NCI-H524 treated with DMSO at 0.1 percent for 48 hours (cell line): Measurements from ENCODE around the gene GPR37L1.

Source experiments
- DNase-seq: peaks from one replicate; lab custom pipeline; 2025; lab: John Stamatoyannopoulos, UW

Gene GPR37L1, protein sequence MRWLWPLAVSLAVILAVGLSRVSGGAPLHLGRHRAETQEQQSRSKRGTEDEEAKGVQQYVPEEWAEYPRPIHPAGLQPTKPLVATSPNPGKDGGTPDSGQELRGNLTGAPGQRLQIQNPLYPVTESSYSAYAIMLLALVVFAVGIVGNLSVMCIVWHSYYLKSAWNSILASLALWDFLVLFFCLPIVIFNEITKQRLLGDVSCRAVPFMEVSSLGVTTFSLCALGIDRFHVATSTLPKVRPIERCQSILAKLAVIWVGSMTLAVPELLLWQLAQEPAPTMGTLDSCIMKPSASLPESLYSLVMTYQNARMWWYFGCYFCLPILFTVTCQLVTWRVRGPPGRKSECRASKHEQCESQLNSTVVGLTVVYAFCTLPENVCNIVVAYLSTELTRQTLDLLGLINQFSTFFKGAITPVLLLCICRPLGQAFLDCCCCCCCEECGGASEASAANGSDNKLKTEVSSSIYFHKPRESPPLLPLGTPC

DNA sequence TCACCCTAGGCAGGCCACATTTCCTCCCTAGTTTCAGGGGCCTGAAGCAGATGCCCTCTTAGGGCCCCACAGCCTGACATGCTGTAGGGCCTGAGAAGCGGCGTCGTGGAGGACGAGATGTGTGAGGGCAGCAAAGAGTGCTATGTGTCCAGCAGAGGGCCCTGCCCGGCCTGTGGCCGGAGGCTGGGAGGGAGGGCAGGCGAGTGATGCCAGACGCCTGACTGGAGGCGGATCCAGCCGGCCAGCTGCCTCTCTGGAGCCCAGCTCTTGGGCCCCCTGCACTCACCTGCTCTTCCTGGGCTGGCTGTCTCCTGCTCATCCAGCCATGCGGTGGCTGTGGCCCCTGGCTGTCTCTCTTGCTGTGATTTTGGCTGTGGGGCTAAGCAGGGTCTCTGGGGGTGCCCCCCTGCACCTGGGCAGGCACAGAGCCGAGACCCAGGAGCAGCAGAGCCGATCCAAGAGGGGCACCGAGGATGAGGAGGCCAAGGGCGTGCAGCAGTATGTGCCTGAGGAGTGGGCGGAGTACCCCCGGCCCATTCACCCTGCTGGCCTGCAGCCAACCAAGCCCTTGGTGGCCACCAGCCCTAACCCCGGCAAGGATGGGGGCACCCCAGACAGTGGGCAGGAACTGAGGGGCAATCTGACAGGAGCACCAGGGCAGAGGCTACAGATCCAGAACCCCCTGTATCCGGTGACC is at the start of gene GPR37L1:
TSS of gene GPR37L1 (plus strand) at position 279 of the 697 bp plus-strand sequence. CDS start at position 326, 47 bp downstream.
- no peak for DNase-seq

DNA sequence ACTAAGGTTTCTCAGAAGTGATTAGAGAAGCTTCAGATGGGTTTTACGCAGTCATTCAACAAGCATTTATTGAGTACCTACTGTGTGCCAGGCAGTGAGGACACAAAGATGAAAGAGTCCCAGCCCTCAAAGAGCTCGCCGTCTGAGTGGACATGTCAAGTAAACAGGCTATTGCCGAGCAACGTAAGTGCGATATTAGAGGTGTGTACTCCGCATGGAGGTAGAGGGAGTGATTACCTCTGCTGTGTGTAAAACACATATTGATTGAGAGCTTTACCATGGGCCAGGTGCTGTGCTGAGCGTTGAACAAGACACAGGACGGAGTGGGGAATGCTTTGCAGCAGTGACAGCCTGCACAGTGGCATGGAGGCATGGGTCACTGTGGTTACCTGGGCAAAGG is 49.5 kb upstream of the GPR37L1 start:
- DNase-seq, result no peak

DNA sequence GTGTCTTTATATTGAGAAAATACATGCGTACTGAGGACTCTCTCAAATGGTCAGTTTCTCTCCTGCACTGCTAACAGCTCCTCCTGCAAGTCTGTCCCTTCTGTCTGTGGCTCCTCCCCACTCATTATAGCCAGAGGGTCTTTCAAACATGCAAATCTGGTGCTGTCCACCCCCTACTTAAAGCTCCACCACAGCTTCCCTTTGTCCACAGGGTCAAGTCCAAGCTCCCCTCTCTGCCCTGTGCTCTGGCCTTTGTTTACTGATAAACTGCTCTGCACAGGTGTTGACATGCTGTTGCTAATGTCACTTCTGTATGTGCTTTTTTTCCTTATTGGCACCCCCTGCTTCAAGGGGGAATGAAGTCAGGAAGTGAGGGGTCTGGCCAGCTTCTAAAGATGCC is 47.7 kb upstream of the GPR37L1 start:
- DNase-seq, result no peak

DNA sequence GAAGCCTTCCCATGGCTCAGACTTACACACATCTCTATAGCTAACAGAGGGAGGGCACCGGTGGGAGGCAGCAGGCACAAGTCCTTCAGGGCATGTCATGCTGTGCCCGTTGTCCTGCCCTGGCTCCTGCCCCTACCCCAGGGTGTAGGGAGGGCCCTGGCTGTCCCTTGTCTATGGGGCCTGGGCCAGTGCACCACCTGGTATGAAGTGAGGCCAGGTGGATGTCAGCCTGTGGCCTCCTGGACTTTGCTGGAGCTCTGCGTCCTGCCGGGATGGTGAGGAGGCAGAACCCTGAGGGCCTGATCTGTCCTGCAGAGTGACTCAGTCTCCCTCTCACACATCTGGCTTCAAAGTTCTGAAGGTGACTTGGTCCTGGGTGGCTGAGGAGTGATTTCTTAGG is 47.3 kb upstream of the GPR37L1 start:
- DNase-seq, result no peak

DNA sequence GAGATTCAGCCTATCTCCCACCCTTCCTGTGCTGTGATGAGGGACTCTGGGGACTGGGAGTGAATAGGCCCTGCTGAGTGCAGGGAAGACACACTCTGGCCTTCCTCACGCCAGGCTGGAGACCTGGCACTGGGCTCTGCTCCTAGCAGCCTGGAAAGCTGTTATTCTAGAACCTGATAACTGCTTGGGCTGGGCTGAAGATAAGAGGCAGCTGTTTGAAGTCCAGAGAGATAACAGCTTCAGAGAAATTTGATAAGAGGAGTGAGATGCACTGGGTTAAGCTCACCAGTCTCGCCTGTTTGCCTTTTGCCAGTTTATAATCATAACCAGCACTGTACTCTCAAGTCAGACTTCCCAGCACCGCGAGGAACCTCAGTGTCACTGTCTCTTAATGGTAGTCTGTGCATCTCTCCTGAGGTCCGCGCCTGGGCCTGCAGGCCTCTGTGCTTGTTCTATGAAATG is 46.6 kb upstream of the GPR37L1 start:
- no peak for DNase-seq

DNA sequence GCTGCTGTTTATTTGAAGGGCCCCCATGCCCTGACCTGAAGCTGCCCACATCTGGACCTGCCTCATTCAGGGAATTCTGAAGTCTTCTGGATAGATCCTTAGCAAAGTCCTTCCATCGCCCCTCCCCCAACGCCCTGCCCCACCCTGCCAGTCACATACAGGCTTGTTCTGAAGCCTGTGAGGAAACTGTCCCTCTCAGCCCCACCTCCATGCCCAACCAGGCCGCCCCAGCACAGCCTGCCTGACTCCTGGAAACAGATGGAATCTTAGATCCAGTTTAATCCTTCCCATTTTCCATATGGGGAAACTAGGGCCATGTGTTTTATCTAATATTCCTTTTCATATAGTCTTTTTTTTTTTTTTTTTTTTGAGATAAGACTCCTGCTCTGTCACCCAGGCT is 44.5 kb upstream of the GPR37L1 start:
- peak; percentile 55 for DNase-seq

DNA sequence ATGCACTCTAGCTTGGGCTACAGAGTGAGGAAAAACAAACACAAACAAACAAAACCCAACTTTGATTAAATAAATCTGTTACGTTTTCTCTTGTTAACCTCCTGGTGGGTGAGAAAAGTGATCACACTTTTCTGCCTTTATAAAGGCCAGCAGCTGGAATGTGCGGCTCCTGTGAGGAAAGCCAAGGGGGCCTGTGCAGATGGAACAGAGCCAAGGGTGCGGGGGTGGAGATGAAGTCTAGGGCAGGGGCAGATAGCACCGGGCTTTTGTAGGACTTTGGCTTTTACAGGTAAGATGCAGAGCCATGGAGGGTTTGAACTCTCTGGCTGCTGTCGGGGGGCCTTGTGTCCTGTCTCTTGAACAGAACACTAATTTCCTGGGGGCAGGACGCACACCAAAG is 40.7 kb upstream of the GPR37L1 start:
- DNase-seq, result no peak

DNA sequence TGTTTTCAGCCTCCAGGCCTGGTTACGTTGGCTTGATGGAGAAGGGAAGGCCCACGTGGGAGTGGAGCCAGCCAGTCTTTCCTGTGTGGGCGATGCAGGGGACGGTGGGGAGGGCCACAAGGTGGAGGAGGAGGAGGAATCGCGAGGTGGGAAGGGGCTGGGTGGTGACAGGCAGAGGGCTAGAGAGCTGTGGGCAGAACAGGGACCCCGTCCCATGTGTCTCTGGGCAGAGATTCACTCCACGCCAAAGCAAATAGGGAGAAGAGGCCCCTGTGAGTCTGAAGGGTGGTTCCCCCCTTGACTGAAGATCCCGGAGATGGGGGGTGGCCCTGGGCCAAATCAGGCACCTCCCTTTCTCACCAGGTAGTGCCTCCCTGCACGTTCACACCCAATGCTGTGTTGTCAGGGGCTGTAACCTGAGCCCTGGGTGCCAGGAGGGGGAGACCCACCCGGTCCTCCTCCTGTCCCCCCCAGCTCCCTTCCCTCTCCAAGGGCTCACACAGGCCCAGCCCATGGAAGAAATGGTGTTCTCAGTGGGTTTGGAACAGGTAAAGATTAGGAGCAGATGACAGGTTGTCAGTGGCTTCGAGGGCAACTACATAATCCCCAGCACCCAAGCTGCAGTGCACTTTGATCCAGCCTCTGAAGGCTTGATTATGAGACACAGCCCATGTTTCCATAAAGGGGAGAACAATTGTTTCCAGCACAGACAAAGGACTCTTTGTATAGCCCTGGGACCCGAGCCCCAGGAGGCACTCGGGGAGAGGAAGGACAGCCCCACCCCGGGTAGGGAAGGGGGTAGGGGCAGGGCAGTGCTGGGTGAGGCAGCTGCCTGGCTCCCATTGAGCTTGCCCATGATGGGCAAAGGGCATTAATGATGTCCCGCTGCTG is 37.7 kb upstream of the GPR37L1 start:
- DNase-seq, result no peak

DNA sequence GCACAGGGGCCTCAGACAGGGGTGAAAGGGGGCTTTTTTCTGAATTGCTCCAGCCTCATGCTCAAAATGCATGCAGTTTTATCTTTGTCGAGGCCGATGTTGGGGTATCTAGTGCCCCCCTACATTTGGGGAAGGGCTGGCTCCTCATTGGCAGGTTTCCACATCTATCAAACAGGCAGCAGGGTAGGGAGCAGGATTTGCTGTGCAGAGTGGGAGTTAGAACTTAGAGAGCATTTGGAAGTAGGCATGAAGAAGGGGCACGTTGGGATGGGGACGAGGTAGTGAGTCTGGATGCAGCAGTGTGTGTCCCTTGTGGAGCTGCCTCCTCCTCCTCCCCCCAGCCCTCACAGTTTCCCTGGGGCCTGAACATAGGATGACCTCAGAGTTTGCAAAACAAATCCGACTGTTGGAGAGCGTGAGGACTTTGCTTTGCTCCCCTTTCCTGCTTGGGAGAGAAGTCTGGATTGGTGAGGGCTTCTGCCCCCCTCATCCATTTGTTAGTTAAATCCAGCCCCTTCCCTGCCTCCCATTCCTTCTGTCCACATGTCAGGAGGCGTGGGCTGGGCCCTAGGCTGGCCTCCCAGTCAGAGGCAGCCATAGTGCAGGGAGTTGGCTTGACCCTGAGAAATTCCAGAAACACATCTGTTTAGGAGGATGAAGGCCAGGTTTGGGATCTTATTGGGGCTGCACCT is 36.9 kb upstream of the GPR37L1 start:
- DNase-seq, result no peak

DNA sequence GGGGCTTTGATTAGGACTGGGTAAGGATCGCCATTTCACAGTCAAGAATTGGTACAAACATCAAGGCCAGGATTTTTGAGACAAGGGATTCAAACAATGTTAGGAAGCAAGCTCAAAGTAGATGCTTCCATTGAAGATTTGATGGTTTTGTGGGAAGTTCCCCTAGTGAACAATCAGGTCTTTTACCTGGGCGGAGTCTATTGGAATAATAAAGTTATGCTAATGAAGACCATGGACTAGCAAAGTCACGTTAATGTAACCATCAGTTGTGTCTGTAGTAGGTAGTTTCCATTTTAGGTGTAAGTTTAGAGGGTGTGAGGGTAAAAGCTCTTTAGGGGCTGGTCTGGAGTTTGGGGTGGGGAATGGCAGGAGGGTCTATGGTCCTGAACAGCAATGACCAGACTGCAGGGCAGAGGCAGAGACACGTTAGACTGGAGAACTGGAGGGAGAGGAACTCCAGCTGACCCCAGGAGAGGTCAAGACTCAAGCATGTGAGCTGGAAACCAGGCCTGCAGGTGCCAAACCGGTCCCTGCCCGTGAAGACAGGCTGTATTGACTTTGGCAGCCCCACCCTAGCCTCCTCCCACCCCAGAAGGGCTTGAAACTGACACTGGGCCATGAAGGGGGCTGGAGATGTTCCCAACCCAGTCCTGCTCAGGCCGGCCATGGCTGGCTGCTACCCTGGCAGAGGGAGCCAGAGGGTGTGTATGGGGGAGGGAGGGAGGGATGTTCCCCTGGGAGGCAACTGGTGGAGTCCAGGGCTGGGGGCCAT is 36.0 kb upstream of the GPR37L1 start:
- no peak for DNase-seq

DNA sequence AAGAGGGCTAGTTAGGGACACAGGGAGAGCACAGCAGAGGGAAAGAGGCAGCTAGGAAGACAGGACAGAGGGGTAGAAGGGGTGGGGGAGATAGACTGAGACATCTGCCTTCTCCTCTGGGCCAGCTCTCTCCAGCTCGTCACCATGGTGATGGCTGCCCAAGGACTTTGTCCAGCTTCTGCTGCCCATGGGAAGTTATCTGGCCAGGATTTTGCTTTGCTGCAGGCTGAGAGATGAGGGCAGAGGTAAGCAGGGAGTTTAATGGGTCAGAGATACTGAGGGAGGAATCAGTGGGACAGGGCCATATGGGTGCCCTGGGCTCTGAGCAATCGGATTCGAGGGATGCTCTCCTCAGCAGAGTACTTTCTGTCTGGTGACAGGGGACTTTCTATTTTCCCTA is 34.5 kb upstream of the GPR37L1 start:
- DNase-seq, result no peak

DNA sequence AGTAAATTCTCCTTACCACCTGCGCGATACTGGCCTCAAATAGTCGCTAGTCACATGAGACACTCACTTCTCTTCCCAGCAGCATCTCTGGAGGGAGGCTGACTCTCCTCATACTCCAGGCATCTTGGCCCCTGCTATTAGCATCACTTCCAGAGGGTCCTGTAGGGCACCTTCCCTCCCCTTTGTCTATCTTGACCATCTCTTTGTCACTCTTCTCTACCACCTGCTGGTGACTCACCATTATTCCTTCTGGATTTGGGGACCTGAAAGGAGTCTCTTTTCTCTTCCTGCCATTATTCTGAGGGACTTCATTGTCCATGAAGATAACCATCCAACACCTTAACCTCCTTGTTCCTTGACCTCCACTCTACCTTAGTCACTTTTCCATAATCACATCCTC is 31.7 kb upstream of the GPR37L1 start:
- DNase-seq, result no peak

DNA sequence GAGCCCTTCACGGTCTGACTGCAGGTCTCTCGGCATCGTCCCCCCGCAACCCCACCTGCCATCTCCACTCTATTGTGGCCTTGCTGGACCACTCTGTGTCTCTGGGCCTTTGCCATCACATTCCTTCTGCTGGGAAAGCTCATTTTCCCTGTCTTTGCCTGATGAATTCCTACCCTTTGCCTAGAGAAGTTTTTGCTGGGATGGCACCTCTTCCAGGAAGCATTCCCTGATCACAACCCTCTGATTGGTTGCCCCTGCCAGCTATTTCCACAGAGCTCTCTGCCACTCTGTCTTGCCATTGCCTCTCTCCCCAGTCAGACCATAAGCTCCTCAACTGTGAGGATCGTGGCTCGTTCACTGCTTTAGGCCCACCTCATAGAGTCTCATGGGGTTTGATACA is 28.9 kb upstream of the GPR37L1 start:
- no peak for DNase-seq

DNA sequence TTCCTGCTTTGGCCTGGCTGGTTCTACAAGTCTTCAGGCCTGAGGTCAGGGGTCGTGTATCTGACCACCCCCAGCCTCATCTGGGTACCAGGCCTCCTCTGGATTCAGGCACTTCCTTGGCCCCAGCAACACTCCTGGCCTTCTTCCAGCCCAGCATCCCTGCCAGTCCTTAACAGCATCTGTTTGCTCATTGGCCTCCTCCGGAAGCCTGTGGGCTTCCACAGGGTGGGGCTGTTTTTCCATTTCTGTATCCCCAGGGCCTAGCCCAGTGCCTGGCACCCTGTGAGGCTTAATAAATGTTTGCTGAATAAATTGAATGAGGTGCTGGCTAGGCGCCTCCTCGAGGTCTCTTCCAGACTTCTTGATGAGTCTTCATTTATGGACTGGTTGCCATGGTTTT is 21.5 kb upstream of the GPR37L1 start:
- no peak for DNase-seq

DNA sequence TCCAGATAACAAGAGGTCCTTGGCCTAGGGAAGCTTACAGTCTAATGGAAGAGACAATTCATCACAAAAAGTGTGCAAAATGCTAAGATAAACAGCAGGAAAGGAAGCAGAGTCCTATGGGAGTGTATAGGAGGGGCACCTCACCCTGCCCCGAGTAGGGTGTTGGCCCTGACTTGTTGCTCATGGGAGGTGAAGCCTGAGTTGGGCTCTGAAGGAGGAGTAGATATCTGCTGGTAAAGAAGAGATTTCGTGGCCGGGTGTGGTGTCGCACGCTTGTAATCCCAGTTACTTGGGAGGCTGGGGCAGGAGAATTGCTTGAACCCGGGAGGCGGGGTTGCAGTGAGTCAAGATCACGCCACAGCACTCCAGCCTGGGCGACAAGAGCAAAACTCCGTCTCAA is 18.6 kb upstream of the GPR37L1 start:
- no peak for DNase-seq

DNA sequence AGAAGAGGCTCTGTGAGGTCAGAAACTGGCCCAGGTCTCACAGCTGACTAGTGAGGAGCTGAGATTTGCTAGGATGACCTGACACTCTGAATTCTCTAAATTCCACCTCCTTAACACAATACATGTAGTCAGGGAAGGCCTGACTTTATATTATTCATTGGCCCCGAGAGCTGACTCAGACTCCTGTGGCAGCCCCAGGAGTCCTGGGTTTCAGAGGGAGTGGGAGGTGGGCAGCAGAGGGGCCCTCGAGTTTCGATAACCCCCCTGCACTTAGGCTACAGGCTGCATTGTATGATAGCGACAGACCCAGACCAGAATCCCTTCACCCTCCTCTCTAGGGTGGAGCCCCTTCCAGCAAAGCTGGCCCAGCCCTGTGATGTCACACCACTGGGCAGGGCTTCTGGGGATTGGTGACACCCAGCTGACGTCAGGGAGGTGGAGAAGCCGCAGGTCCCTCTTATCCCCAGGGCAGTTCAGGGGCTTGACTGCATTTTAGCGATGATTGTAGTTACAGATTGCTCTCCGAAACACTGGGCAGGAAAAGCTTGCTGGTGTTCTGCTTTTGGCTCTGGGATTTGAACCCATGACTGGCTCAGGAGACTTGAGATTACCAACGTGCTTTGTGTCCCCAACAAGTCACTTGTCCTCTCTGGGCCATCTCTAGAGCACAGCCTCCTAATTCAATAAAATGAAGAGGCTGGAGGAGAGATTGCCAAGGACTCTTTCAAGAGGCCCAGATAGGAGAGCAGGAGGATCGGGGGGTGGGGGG is 17.0 kb upstream of the GPR37L1 start:
- DNase-seq, result no peak

DNA sequence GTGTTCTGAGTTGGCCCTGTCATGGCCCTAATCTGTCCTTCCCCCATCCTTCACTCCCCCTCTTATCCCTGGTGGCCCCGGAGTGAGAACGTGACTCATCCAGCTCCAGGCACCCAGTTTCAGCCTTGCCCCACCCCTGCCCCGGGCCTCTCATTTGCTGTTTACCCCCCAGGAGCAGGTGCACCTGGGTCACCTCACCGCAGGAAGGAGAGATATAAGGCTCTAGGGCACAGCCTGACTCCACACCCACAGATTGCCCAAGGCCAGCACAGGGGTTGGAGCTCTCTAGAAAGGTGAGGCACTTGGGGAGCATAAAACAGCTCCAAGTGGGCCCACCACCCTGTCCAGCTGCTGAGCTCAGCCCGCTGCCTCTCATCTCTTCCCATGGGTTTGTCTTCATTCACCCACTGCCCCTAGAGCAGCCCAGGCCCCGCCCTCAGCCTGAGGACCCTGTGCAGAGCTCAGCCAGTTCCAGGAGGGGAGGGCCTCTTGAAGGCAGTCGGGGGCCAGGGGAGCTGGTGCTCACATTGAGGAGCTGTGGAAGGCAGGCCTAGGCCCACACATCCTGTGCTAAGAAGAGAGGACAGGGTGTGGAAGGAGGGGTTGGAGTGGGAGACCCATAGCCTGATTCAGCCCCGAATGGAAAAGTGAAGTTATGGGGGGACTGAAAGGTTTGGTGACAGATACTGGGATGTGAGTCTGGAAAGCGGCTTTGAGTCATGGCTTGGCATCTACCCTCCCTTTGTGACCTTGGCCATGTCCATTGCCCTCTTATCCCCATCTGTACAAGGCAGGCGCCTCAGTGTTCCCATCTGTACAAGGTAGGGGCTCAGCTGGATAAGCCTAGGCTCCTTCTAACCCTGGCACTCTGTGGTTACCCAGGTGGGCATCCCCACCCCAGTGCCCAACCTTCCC is 16.1 kb upstream of the GPR37L1 start:
- DNase-seq, result no peak

DNA sequence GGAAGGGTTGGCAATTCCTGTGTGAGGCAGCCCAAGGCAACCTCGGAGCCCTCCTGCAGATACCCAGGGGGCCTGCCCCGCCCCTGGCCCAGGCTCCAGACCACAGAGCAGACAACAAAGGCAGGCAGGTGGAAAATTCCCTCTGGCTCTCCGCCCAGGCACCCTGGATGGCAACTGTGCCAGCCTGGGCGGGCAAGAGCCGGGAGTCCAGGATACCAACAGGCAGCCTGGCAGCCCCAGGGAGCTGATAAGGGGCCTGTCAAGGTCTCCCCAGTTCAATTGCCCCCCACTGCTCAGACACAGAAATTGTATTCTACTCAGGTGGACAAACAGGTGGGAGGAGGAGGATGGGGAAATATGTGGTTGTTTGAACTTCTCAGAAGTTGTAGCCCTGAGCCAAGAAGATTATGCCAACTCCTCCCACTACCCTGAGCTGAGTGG is 15.4 kb upstream of the GPR37L1 start:
- no peak for DNase-seq
